A673 (cell line): Measurements from ENCODE around the gene MORF4L2. TPM values are rescaled to one million over a fixed set of nuclear protein-coding genes. Genes with fewer than 3 reads are reported as not detected.

ENCODE experiments used
- BruUV-seq: library from RNA; stranded (reverse); fragments of 400-500 nt; replicated peaks from 2 replicates; lab custom pipeline; 2021; lab: Mats Ljungman, UMichigan
- CTCF ChIA-PET: fragments of 300-600 bp; sonication (Branson Sonifier 250); formaldehyde crosslinking; loops from one replicate; lab custom pipeline; 2022; ENCODE audit warnings: antibody characterized with exemption; lab: Charles Lee
- POLR2A ChIA-PET: fragments of 300-600 bp; sonication (Branson Sonifier 250); formaldehyde crosslinking; loops from one replicate; lab custom pipeline; 2022; ENCODE audit warnings: antibody characterized with exemption; ENCODE audit not compliant: low non-redundant PET; lab: Charles Lee
- DNase-seq: peaks from one replicate; pipeline ENCODE4 v3.0.0-alpha.2; 2015; ENCODE audit warnings: low spot score
- H3K27ac ChIP-seq: fragments of 200-600 bp; sonication (generic); 2 replicates; pipeline ENCODE4 v1.5.1; 2016; ENCODE audit warnings: mixed run types, low read depth, mild to moderate bottlenecking, mixed read lengths, antibody characterized with exemption, low read length; ENCODE audit not compliant: poor library complexity, severe bottlenecking
- H3K27me3 ChIP-seq: fragments of 200-600 bp; sonication (generic); replicated peaks from 2 replicates; pipeline ENCODE4 v1.6.1; 2017; ENCODE audit warnings: mixed run types, low read depth, mild to moderate bottlenecking, mixed read lengths, antibody characterized with exemption, low read length; ENCODE audit not compliant: insufficient read depth, poor library complexity
- H3K36me3 ChIP-seq: fragments of 200-600 bp; sonication (generic); 2 replicates; pipeline ENCODE4 v1.6.1; 2016; ENCODE audit warnings: mixed run types, mild to moderate bottlenecking, mixed read lengths, antibody characterized with exemption, low read length; ENCODE audit not compliant: insufficient read depth, poor library complexity, severe bottlenecking
- H3K4me1 ChIP-seq: fragments of 200-600 bp; sonication (generic); 2 replicates; pipeline ENCODE4 v1.6.1; 2017; ENCODE audit warnings: mixed run types, mild to moderate bottlenecking, mixed read lengths, antibody characterized with exemption, low read length; ENCODE audit not compliant: insufficient read depth, poor library complexity, severe bottlenecking
- H3K4me3 ChIP-seq: fragments of 200-600 bp; sonication (generic); 2 replicates; pipeline ENCODE4 v1.5.1; 2016; ENCODE audit warnings: low read depth, mixed run types, mild to moderate bottlenecking, mixed read lengths, low read length; ENCODE audit not compliant: poor library complexity, severe bottlenecking
- H3K9me3 ChIP-seq: fragments of 200-600 bp; sonication (generic); 2 replicates; pipeline ENCODE4 v1.6.1; 2016; ENCODE audit warnings: mixed run types, low read depth, mild to moderate bottlenecking, mixed read lengths, antibody characterized with exemption, low read length; ENCODE audit not compliant: poor library complexity, severe bottlenecking
- CTCF ChIP-seq: fragments of 300-800, 200-600 bp; sonication (generic); conservative IDR thresholded peaks from 2 replicates; pipeline ENCODE4 v1.5.1; 2017; ENCODE audit warnings: low read depth, mild to moderate bottlenecking, antibody characterized with exemption, low read length, moderate library complexity, mixed read lengths
- EZH2 ChIP-seq: fragments of 200-600 bp; sonication (generic); IDR thresholded peaks from 2 replicates; pipeline ENCODE4 v1.6.1; 2017; ENCODE audit warnings: borderline replicate concordance, low read depth, mild to moderate bottlenecking, mixed read lengths, antibody characterized with exemption, low read length; ENCODE audit not compliant: poor library complexity, severe bottlenecking
- intact Hi-C: fragments of 100-400 bp; cut with micrococcal nuclease; formaldehyde crosslinking; loops from one replicate; pipeline ENCODE4 v1.10.0; 2022; ENCODE audit not compliant: unreplicated experiment
- total RNA-seq: library from RNA; stranded (reverse); gene quantifications from 2 replicates; pipeline ENCODE4 v1.2.3, GENCODE V29; 2021

MORF4L2 gene
- total RNA-seq, 1 experiment from 2014 or later, result 473 TPM

DNA sequence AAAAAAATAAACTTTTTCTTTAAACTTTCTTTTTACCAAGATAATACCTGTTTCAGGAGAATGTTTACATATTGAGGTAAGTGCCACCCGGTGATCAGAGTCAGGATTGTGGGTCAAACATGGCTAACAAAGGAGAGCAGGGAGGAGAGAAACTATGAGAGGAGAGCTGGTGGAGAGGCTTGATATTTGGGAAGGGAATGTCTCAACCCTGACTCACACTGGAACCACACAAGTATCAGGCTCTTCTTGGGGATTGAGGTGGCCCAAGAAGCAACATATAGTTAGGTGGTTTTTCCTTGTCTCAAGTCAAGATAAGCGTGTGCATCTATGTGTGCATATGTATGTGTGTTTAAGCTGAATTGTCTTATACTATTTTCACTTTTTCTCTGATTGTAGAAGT lies 51.1 kb downstream of the MORF4L2 start:
- H3K4me1 ChIP-seq, result no peaks in the 10 kb centered on the region
- no peak for DNase-seq
- intact Hi-C loops, result no loop called here
- no peak for TF ChIP-seq EZH2
- TF ChIP-seq CTCF, result no peak
- no peaks in the 10 kb centered on the region for H3K36me3 ChIP-seq
- no TSS peak for BruUV-seq
- POLR2A ChIA-PET, result no interaction called here
- no peaks in the 10 kb centered on the region for H3K9me3 ChIP-seq
- CTCF ChIA-PET, result no interaction called here
- no peaks in the 10 kb centered on the region for H3K27me3 ChIP-seq
- no peak overlapping the region for H3K27ac ChIP-seq
- no peak overlapping the region for H3K4me3 ChIP-seq

DNA sequence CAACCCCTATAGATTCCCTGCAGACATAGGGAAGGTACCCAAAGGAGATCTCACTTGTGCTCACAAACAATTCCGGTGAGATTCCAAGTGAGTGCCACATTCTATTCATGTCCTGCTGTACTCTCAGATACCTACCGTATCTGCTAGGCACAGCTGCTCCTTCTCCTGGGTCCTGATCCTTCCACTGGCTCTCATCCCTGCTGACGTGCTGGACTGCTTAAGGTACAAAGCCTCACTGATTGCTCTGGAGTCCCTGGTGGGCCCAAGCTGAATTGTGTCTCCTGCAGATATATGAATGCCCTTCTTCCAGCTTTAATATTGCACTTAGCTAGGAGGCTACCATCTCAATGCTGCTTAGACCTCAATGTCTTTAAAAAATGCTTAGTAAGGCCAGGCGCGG lies 55.4 kb downstream of the MORF4L2 start:
- TF ChIP-seq CTCF (no peak), EZH2 (no peak)
- intact Hi-C loops, result no loop called here
- Histone ChIP-seq H3K4me1 (no peaks in the 10 kb centered on the region), H3K4me3 (no peak overlapping the region), H3K9me3 (no peaks in the 10 kb centered on the region), H3K36me3 (no peaks in the 10 kb centered on the region), H3K27ac (no peak overlapping the region), H3K27me3 (no peaks in the 10 kb centered on the region)
- ChIA-PET POLR2A (no interaction called here), CTCF (interaction anchor here (0.7 to 1.2 kb wide), 2 partner anchors 90 to 98 kb away, joined by 3 to 5 read pairs; no protein-coding TSS in a partner anchor)
- BruUV-seq, result no TSS peak
- no peak for DNase-seq

- CTCF ChIA-PET, result interaction anchor here (0.6 to 1.2 kb wide), 4 partner anchors 17 to 97 kb away, joined by 3 to 5 read pairs (median 4); no protein-coding TSS in a partner anchor
- Histone ChIP-seq H3K9me3 (no peaks in the 10 kb centered on the region), H3K27me3 (no peaks in the 10 kb centered on the region), H3K36me3 (no peaks in the 10 kb centered on the region), H3K4me3 (peak overlapping the region; percentile 71), H3K27ac (peak overlapping the region; percentile 73), H3K4me1 (no peaks in the 10 kb centered on the region)
- no peak for TF ChIP-seq CTCF
- no peak for TF ChIP-seq EZH2
- BruUV-seq, result no TSS peak
- intact Hi-C loops, result no loop called here
- DNase-seq, result no peak
- POLR2A ChIA-PET, result no interaction called here
Observed at GRCh38 chrX:103630171-103630511, 56.4 kb downstream of the MORF4L2 start.
